ENCODE measurements around the gene ANKH. TPM values are rescaled to one million over a fixed set of nuclear protein-coding genes. Genes with fewer than 3 reads are reported as not detected.

Gene ANKH
- total and polyA plus RNA-seq, 10 of the 15 experiments (the other 5 are each of a cell fraction or from before 2014, with no cell fraction given): 2.1 to 43.9 (median 14.4) TPM

DNA sequence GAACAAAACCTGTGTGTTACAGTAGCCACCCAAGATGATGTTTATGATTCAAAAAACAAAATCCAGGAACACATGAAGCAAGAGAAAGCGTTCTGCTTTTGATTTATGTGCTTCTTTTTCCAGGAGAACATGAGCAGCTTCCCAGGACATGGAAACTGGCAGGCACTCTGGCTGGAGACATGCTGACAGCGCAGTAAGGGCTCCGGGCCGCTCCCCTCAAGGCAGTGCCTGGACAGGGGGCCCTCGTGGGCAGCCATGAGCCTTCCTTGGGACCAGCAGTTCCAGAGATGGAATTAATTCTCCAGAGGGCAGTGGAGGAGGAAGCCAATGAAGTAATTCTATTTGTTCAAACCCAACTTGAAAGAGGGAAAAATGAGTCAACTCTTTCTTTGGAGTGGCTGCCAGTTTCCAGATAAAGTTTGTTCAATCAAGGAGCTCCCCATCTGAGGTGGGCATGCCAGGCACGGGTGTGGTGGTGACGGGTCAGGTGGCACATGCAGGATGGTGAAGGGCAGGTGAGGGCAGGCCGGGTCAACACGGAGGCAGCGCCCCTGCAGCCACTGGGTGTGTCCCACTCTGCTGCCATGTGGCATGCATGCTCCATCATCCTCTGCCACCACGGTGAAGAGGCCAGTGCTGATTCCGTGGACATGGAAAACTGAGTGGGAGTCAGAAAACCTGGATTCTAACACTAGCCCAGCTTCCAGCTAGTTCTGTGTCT is 123.2 kb downstream of the ANKH start:
- no peak overlapping the region for H3K27ac ChIP-seq (ENCODE audit: control insufficient read depth, insufficient read depth)
- ChIA-PET POLR2A (no interaction called here), CTCF (interaction anchor here (1.0 kb wide), 1 partner anchor 21 kb away, joined by 3 read pairs; no protein-coding TSS in a partner anchor), SMC1A (ENCODE audit: uncharacterized antibody, unreplicated experiment) (interaction anchor here (1.0 to 1.9 kb wide), 3 partner anchors 12 to 51 kb away, joined by 3 to 7 read pairs (median 5); no protein-coding TSS in a partner anchor), RAD21 (ENCODE audit: unreplicated experiment) (no interaction called here)
- no peak for FAIRE-seq
- H3K9me3 ChIP-seq (replicated peaks; ENCODE audit: control insufficient read depth, insufficient read depth, low read length): no peaks in the 10 kb centered on the region
- no peak for DNase-seq (ENCODE audit: low read depth, low spot score)
- no peak for TF ChIP-seq MEF2A (IDR thresholded peaks at IDR 0.05; ENCODE audit: insufficient read depth, low read depth, low read length)
- WGBS (ENCODE audit: insufficient coverage, insufficient replicate concordance, low lambda C conversion rate, missing lambda C conversion rate): 93% methylated on average over 12 of the region's 12 CpGs
- H3K4me1 ChIP-seq (ENCODE audit: control insufficient read depth, insufficient read depth, low read length): peaks cover 13% of the 10 kb centered on the region
- intact Hi-C loops (cut with micrococcal nuclease; ENCODE audit: unreplicated experiment) (no loop called here), in situ Hi-C loops (cut with MboI) (no loop called here)
- H3K79me2 ChIP-seq (ENCODE audit: control insufficient read depth, insufficient read depth, low read length): no peaks in the 10 kb centered on the region
- H3K27me3 ChIP-seq (replicated peaks in 1 of 2; ENCODE audit: control insufficient read depth in 2 of 2, insufficient read depth in 2 of 2, low read length in 1 of 2): no peaks in the 10 kb centered on the region
- H2AFZ ChIP-seq (ENCODE audit: control insufficient read depth, low read depth, low read length): no peak overlapping the region
- no peak overlapping the region for H3K4me3 ChIP-seq
- no peaks in the 10 kb centered on the region; a peak in 1 of 4 replicates for H3K36me3 ChIP-seq (ENCODE audit: control insufficient read depth in 2 of 2, insufficient read depth in 2 of 2, low read length in 1 of 2)
- no peak for ATAC-seq
- H3K4me2 ChIP-seq (ENCODE audit: control insufficient read depth, insufficient read depth): no peak overlapping the region
- BruUV-seq (replicated peaks): no TSS peak
- H4K20me1 ChIP-seq (ENCODE audit: control insufficient read depth, insufficient read depth): no peaks in the 10 kb centered on the region
- H3K9ac ChIP-seq (ENCODE audit: control insufficient read depth, insufficient read depth, low read length): no peak overlapping the region

DNA sequence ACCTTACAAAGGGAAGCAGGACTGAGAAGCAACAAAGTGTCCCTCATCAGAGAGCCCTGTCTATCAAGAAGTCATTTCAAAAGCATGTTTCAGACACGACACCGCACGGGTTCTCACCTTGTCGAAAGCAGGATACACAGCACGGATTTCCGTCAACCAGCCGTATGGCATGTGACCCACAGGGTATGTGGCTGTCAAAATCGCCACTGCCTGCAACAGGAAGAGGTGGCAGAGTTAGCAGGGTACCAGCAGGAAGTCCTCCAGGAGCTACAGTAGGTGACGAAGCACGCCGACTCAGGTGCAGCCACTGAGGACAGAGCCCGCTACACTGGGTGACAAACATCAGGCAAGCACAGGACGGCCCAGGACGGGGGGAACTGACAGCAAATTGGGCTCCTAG is 125.8 kb downstream of the ANKH start:
- ChIA-PET SMC1A (ENCODE audit: uncharacterized antibody, unreplicated experiment) (interaction anchor here (1.8 kb wide), 1 partner anchor 16 kb away, joined by 7 read pairs; no protein-coding TSS in a partner anchor), CTCF (interaction anchor here (1.0 to 1.2 kb wide), 2 partner anchors 18 to 19 kb away, joined by 3 read pairs; no protein-coding TSS in a partner anchor), POLR2A (no interaction called here), RAD21 (ENCODE audit: unreplicated experiment) (no interaction called here)
- Histone ChIP-seq H3K27ac (ENCODE audit: control insufficient read depth, insufficient read depth) (no peak overlapping the region), H3K4me3 (no peak overlapping the region), H3K9me3 (replicated peaks; ENCODE audit: control insufficient read depth, insufficient read depth, low read length) (no peaks in the 10 kb centered on the region), H3K36me3 (ENCODE audit: control insufficient read depth in 2 of 2, insufficient read depth in 2 of 2, low read length in 1 of 2) (no peaks in the 10 kb centered on the region; a peak in 1 of 4 replicates), H3K27me3 (replicated peaks in 1 of 2; ENCODE audit: control insufficient read depth in 2 of 2, insufficient read depth in 2 of 2, low read length in 1 of 2) (no peaks in the 10 kb centered on the region), H3K9ac (ENCODE audit: control insufficient read depth, insufficient read depth, low read length) (no peak overlapping the region), H2AFZ (ENCODE audit: control insufficient read depth, low read depth, low read length) (no peak overlapping the region), H3K79me2 (ENCODE audit: control insufficient read depth, insufficient read depth, low read length) (no peaks in the 10 kb centered on the region), H4K20me1 (ENCODE audit: control insufficient read depth, insufficient read depth) (no peaks in the 10 kb centered on the region), H3K4me1 (ENCODE audit: control insufficient read depth, insufficient read depth, low read length) (peaks cover 13% of the 10 kb centered on the region), H3K4me2 (ENCODE audit: control insufficient read depth, insufficient read depth) (no peak overlapping the region)
- FAIRE-seq (no peak), DNase-seq (ENCODE audit: low read depth, low spot score) (no peak), ATAC-seq (no peak)
- WGBS (ENCODE audit: insufficient coverage, insufficient replicate concordance, low lambda C conversion rate, missing lambda C conversion rate): 69% methylated on average over 14 of the region's 14 CpGs
- no peak for TF ChIP-seq NFXL1 (IDR thresholded peaks at IDR 0.05; ENCODE audit: borderline replicate concordance)
- TF ChIP-seq, protein P1, sequence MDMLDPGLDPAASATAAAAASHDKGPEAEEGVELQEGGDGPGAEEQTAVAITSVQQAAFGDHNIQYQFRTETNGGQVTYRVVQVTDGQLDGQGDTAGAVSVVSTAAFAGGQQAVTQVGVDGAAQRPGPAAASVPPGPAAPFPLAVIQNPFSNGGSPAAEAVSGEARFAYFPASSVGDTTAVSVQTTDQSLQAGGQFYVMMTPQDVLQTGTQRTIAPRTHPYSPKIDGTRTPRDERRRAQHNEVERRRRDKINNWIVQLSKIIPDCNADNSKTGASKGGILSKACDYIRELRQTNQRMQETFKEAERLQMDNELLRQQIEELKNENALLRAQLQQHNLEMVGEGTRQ (IDR thresholded peaks at IDR 0.05; ENCODE audit: borderline replicate concordance, low read depth, low read length): no peak
- TF ChIP-seq, protein P2, sequence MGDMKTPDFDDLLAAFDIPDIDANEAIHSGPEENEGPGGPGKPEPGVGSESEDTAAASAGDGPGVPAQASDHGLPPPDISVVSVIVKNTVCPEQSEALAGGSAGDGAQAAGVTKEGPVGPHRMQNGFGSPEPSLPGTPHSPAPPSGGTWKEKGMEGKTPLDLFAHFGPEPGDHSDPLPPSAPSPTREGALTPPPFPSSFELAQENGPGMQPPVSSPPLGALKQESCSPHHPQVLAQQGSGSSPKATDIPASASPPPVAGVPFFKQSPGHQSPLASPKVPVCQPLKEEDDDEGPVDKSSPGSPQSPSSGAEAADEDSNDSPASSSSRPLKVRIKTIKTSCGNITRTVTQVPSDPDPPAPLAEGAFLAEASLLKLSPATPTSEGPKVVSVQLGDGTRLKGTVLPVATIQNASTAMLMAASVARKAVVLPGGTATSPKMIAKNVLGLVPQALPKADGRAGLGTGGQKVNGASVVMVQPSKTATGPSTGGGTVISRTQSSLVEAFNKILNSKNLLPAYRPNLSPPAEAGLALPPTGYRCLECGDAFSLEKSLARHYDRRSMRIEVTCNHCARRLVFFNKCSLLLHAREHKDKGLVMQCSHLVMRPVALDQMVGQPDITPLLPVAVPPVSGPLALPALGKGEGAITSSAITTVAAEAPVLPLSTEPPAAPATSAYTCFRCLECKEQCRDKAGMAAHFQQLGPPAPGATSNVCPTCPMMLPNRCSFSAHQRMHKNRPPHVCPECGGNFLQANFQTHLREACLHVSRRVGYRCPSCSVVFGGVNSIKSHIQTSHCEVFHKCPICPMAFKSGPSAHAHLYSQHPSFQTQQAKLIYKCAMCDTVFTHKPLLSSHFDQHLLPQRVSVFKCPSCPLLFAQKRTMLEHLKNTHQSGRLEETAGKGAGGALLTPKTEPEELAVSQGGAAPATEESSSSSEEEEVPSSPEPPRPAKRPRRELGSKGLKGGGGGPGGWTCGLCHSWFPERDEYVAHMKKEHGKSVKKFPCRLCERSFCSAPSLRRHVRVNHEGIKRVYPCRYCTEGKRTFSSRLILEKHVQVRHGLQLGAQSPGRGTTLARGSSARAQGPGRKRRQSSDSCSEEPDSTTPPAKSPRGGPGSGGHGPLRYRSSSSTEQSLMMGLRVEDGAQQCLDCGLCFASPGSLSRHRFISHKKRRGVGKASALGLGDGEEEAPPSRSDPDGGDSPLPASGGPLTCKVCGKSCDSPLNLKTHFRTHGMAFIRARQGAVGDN (IDR thresholded peaks at IDR 0.05): no peak
- TF ChIP-seq TAF1 (IDR thresholded peaks at IDR 0.05; ENCODE audit: borderline replicate concordance, low read depth, low read length): no peak
- TF ChIP-seq NR2F1 (conservative IDR thresholded peaks at IDR 0.05): no peak
- no peak for TF ChIP-seq CHD4 (IDR thresholded peaks at IDR 0.05)
- TF ChIP-seq IKZF1 (conservative IDR thresholded peaks at IDR 0.05): no peak
- no TSS peak for BruUV-seq (replicated peaks)
- intact Hi-C loops (cut with micrococcal nuclease; ENCODE audit: unreplicated experiment) (no loop called here), in situ Hi-C loops (cut with MboI) (no loop called here)

Measured in GM12878 (cell line).